Right lung (tissue), 5 donors: ENCODE data around the gene SHB. TPM values are rescaled to one million over a fixed set of nuclear protein-coding genes. Genes with fewer than 3 reads are reported as not detected.
A peak's percentile ranks its signal among the peaks of the same experiment; 100 is the strongest.
"Not testable (repeated sequence)": the region's sequence is repeated elsewhere in the genome, so short reads cannot be mapped to it uniquely, and the experiment has no call there.

Source experiments
- DNase-seq, 2 donors: peaks; one replicate each; pipeline ENCODE4 v3.0.0-alpha.2; 2013
- polyA plus RNA-seq, 5 donors: library from polyadenylated mRNA; unstranded; fragments of 120-200 nt; gene quantifications; one replicate each; pipeline versions ENCODE4 v1.2.1 to v1.2.3, GENCODE V29; 2013; ENCODE audit warnings: inconsistent platforms in 1 of 5, low replicate concordance in 1 of 5; ENCODE audit not compliant: insufficient read length in 5 of 5, insufficient read depth in 1 of 5

SHB gene
- polyA plus RNA-seq, 5 donors, result 14.6 to 24.9 (median 20.4) TPM

GRCh38 chr9:37904445-37905130 lies 164.4 kb downstream of the SHB start:
- no peak for DNase-seq

- peak; percentile 95 for DNase-seq
These were observed 165.2 kb downstream of the SHB start, which contains the start of gene SLC25A51 for GRCh38 chr9:37903647-37904444. Gene SLC25A51, minus strand, starts transcription at chr9:37904127. Its CDS starts 15,577 bp downstream, at chr9:37888550.

- DNase-seq, result no peak
These were observed 166.0 kb downstream of the SHB start for GRCh38 chr9:37902796-37903646.

GRCh38 chr9:37902131-37902530 lies 166.9 kb downstream of the SHB start:
- no peak for DNase-seq

GRCh38 chr9:37899041-37899440 lies 170.0 kb downstream of the SHB start:
- DNase-seq, result no peak

- no peak for DNase-seq
These were observed 171.4 kb downstream of the SHB start for GRCh38 chr9:37897665-37898064.

- DNase-seq, result no peak
These were observed 177.0 kb downstream of the SHB start for GRCh38 chr9:37892063-37892462.

GRCh38 chr9:37891042-37891441 lies 178.0 kb downstream of the SHB start:
- DNase-seq, result not testable (repeated sequence)

- no peak for DNase-seq
These were observed 179.5 kb downstream of the SHB start for GRCh38 chr9:37889536-37889935.

- DNase-seq, result peak; percentile 62 to 67
These were observed 180.9 kb downstream of the SHB start for GRCh38 chr9:37887977-37888583.

- DNase-seq, result no peak
These were observed 188.0 kb downstream of the SHB start for GRCh38 chr9:37880916-37881479.

- no peak for DNase-seq
These were observed 192.7 kb downstream of the SHB start for GRCh38 chr9:37876376-37876775.

GRCh38 chr9:37873955-37874354 lies 195.1 kb downstream of the SHB start:
- DNase-seq, result no peak

GRCh38 chr9:37870799-37871176 lies 198.2 kb downstream of the SHB start:
- no peak for DNase-seq

GRCh38 chr9:37870081-37870798 lies 198.8 kb downstream of the SHB start:
- no peak for DNase-seq

Other genes starting within 250 kb of the SHB start
- 10 to 100 TPM; 12.4 to 21.1 (median 16.8) TPM for gene SLC25A51, start 165.1 kb downstream of the SHB start, polyA plus RNA-seq